Stomach (tissue), 4 donors: ENCODE data around the gene DNALI1.

ENCODE experiments used
- POLR2A ChIP-seq, 4 donors: fragments of 450-650 bp; IDR thresholded peaks; one replicate each; pipeline ENCODE4 v1.6.1; 2016; ENCODE audit warnings: antibody characterized with exemption in 4 of 4, control low read depth in 2 of 4, mild to moderate bottlenecking in 1 of 4, moderate library complexity in 1 of 4
- POLR2AphosphoS5 ChIP-seq, 3 donors: sonication (generic); formaldehyde crosslinking; IDR thresholded peaks; one replicate each; pipeline ENCODE4 v1.6.1; 2016; ENCODE audit warnings: antibody characterized with exemption in 3 of 3
- TF ChIP-seq, protein P1 (sequence below), 7 experiments: fragments of 450-650 bp in 4 of 7; fragments of 200-600 bp in 3 of 7; sonication (generic) in 3 of 7; IDR thresholded peaks; one replicate each; pipeline ENCODE4 v1.5.1; 2016 to 2019; ENCODE audit warnings: antibody characterized with exemption in 7 of 7, control low read depth in 2 of 7, mild to moderate bottlenecking in 1 of 7

- TF ChIP-seq POLR2AphosphoS5 (IDR thresholded peaks at IDR 0.05) = no peak
- TF ChIP-seq, protein P1, sequence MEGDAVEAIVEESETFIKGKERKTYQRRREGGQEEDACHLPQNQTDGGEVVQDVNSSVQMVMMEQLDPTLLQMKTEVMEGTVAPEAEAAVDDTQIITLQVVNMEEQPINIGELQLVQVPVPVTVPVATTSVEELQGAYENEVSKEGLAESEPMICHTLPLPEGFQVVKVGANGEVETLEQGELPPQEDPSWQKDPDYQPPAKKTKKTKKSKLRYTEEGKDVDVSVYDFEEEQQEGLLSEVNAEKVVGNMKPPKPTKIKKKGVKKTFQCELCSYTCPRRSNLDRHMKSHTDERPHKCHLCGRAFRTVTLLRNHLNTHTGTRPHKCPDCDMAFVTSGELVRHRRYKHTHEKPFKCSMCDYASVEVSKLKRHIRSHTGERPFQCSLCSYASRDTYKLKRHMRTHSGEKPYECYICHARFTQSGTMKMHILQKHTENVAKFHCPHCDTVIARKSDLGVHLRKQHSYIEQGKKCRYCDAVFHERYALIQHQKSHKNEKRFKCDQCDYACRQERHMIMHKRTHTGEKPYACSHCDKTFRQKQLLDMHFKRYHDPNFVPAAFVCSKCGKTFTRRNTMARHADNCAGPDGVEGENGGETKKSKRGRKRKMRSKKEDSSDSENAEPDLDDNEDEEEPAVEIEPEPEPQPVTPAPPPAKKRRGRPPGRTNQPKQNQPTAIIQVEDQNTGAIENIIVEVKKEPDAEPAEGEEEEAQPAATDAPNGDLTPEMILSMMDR (IDR thresholded peaks at IDR 0.05) = no peak
- TF ChIP-seq POLR2A (IDR thresholded peaks at IDR 0.05) = no peak
Measured at GRCh38 chr1:37593726-37594125, 37.0 kb downstream of the DNALI1 start.
